Keratinocyte (primary cell): ENCODE measurements around the gene AGPAT3. TPM values are rescaled to one million over a fixed set of nuclear protein-coding genes. Genes with fewer than 3 reads are reported as not detected.

Experiments used
- DNase-seq: peaks from one replicate; pipeline ENCODE4 v3.0.0-alpha.2; 2011; ENCODE audit warnings: low read depth, missing footprints, low spot score
- FAIRE-seq: peaks from 2 replicates; lab custom pipeline; 2011; peaks lifted over from hg19 to GRCh38; lab: Jason Lieb, UNC
- H2AFZ ChIP-seq: 2 replicates; pipeline ENCODE4 v1.6.0; 2012; ENCODE audit warnings: low read length, control low read depth, inconsistent platforms; ENCODE audit not compliant: control insufficient read depth
- H3K27ac ChIP-seq: 2 replicates; pipeline ENCODE4 v1.5.1; 2011; ENCODE audit warnings: low read length; ENCODE audit not compliant: control insufficient read depth, insufficient read depth
- H3K27me3 ChIP-seq: 3 replicates; pipeline ENCODE4 v1.6.0; 2011; ENCODE audit warnings: low read length; ENCODE audit not compliant: control insufficient read depth, insufficient read depth; ENCODE audit errors: extremely low read depth
- H3K36me3 ChIP-seq, 2 experiments: 2 replicates in 1 of 2; 3 replicates in 1 of 2; pipeline ENCODE4 v1.5.1; 2011; ENCODE audit warnings: low read length in 2 of 2, mild to moderate bottlenecking in 1 of 2; ENCODE audit not compliant: control insufficient read depth in 2 of 2, insufficient read depth in 2 of 2; ENCODE audit errors: extremely low read depth in 1 of 2
- H3K4me1 ChIP-seq: 3 replicates; pipeline ENCODE4 v1.5.1; 2011; ENCODE audit warnings: low read length; ENCODE audit not compliant: control insufficient read depth, insufficient read depth; ENCODE audit errors: extremely low read depth
- H3K4me2 ChIP-seq: 3 replicates; pipeline ENCODE4 v1.6.0; 2011; ENCODE audit warnings: low read depth, low read length; ENCODE audit not compliant: control insufficient read depth, insufficient read depth; ENCODE audit errors: extremely low read depth
- H3K4me3 ChIP-seq, 3 experiments: fragments of 200-600 bp in 1 of 3; sonication (generic) in 1 of 3; 2 replicates in 2 of 3; 3 replicates in 1 of 3; pipeline ENCODE4 v1.5.1; 2011 to 2016; ENCODE audit warnings: low read length in 3 of 3, mild to moderate bottlenecking in 3 of 3, control low read depth in 2 of 3, inconsistent platforms in 1 of 3, low read depth in 1 of 3, mixed read lengths in 1 of 3, mixed run types in 1 of 3, moderate library complexity in 1 of 3; ENCODE audit not compliant: control insufficient read depth in 2 of 3, insufficient read depth in 2 of 3; ENCODE audit errors: extremely low read depth in 1 of 3
- H3K79me2 ChIP-seq: 2 replicates; pipeline ENCODE4 v1.6.0; 2012; ENCODE audit warnings: low read length; ENCODE audit not compliant: control insufficient read depth, insufficient read depth
- H3K9ac ChIP-seq: 3 replicates; pipeline ENCODE4 v1.6.0; 2011; ENCODE audit warnings: low read length; ENCODE audit not compliant: control insufficient read depth, insufficient read depth; ENCODE audit errors: extremely low read depth
- H3K9me1 ChIP-seq: 3 replicates; pipeline ENCODE4 v1.6.0; 2011; ENCODE audit warnings: low read length; ENCODE audit not compliant: control insufficient read depth, insufficient read depth; ENCODE audit errors: extremely low read depth
- H3K9me3 ChIP-seq: 2 replicates; pipeline ENCODE4 v1.5.1; 2012; ENCODE audit warnings: low read depth, low read length; ENCODE audit not compliant: control insufficient read depth
- H4K20me1 ChIP-seq: 3 replicates; pipeline ENCODE4 v1.6.0; 2011; ENCODE audit warnings: low read length; ENCODE audit not compliant: control insufficient read depth, insufficient read depth; ENCODE audit errors: extremely low read depth
- EZH2 ChIP-seq: IDR thresholded peaks from one replicate; pipeline ENCODE4 v1.6.1; 2012; ENCODE audit warnings: inconsistent platforms, mild to moderate bottlenecking, low read length, moderate library complexity
- dilution Hi-C: fragments of 300-500 bp; cut with MboI; formaldehyde crosslinking; loops from one replicate; pipeline ENCODE4 v1.7.0; 2020; ENCODE audit warnings: low sequenced_read_pairs; ENCODE audit not compliant: extremely low pct_ligation_motif_present
- polyA plus RNA-seq, 5 experiments: library from polyadenylated mRNA; depleted of rRNA in 3 of 5; stranded (reverse) in 3 of 5; stranded (forward) in 1 of 5; unstranded in 1 of 5; fragments of >200 nt; gene quantifications; 1 replicate in 1 of 5; 2 replicates in 3 of 5; 3 replicates in 1 of 5; pipeline versions ENCODE4 v1.2.1 to v1.2.3, GENCODE V29; 2011 to 2012; ENCODE audit warnings: missing spikeins in 2 of 5, low read depth in 1 of 5, low replicate concordance in 1 of 5
- TF ChIP-seq, protein P1 (sequence below), 3 experiments: IDR thresholded peaks in 1 of 3; conservative IDR thresholded peaks in 1 of 3; optimal IDR thresholded peaks in 1 of 3; 2 replicates in 2 of 3; 3 replicates in 1 of 3; pipeline versions ENCODE3 to v1.5.1; 2011; ENCODE audit warnings: low read length in 3 of 3, mild to moderate bottlenecking in 3 of 3, moderate library complexity in 2 of 3, control low read depth in 1 of 3, inconsistent platforms in 1 of 3; ENCODE audit not compliant: insufficient read depth in 2 of 3; ENCODE audit errors: extremely low read depth in 1 of 3

The AGPAT3 gene
- polyA plus RNA-seq, 1 donor (not counting 4 experiments of a cell fraction or from before 2014, with no cell fraction given) = 21.7 TPM

DNA sequence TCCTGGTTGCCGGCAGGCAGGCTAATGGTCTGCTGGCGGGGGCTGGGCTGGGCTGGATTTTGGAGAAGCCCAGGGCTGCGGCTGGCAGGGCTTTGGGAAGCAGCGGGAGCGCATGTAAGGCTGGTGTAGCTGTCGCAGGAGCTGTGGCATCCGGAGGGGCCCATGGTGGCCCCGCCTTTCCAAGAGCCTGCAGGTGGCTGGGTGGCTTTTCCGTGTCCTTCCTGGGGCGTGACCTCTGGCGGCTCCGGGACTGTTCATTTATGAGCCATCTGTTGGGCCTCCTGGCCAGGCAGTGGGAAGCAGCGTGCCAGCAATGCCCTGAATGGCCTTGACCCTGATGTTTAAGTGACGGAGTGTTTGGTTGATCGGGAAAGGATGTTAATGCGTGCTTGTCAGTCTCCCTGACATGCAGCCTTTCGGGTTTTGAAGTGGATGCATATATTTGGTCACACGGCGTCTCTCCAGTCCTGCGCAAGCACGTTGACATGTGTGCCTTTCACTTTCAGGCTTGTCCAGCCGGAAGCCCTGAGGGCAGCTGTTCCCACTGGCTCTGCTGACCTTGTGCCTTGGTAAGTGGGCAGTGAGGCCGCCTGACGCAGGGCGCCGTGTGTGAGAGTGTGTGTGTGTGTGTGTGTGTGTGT lies 38.5 kb downstream of the AGPAT3 start:
- Histone ChIP-seq H3K36me3 (peaks cover 0 to 18% of the 10 kb centered on the region in 2 experiments), H3K4me3 (no peak overlapping the region), H3K27me3 (no peaks in the 10 kb centered on the region), H3K4me1 (no peaks in the 10 kb centered on the region), H2AFZ (no peak overlapping the region), H3K79me2 (peaks cover 4% of the 10 kb centered on the region), H3K4me2 (no peak overlapping the region), H4K20me1 (no peaks in the 10 kb centered on the region), H3K27ac (no peak overlapping the region), H3K9ac (no peak overlapping the region), H3K9me3 (no peaks in the 10 kb centered on the region), H3K9me1 (peaks cover 3% of the 10 kb centered on the region)
- dilution Hi-C loops = no loop called here
- DNase-seq (no peak), FAIRE-seq (no peak)
- TF ChIP-seq, protein P1, sequence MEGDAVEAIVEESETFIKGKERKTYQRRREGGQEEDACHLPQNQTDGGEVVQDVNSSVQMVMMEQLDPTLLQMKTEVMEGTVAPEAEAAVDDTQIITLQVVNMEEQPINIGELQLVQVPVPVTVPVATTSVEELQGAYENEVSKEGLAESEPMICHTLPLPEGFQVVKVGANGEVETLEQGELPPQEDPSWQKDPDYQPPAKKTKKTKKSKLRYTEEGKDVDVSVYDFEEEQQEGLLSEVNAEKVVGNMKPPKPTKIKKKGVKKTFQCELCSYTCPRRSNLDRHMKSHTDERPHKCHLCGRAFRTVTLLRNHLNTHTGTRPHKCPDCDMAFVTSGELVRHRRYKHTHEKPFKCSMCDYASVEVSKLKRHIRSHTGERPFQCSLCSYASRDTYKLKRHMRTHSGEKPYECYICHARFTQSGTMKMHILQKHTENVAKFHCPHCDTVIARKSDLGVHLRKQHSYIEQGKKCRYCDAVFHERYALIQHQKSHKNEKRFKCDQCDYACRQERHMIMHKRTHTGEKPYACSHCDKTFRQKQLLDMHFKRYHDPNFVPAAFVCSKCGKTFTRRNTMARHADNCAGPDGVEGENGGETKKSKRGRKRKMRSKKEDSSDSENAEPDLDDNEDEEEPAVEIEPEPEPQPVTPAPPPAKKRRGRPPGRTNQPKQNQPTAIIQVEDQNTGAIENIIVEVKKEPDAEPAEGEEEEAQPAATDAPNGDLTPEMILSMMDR (optimal IDR thresholded peaks at IDR 0.05 in 1 of 3, IDR thresholded peaks at IDR 0.05 in 1 of 3, conservative IDR thresholded peaks at IDR 0.05 in 1 of 3; ENCODE audit: extremely low read depth in 1 of 3, insufficient read depth in 2 of 3, low read length in 3 of 3) = no peak
- no peak for TF ChIP-seq EZH2

GRCh38 chr21:43904331-43904781 lies 39.3 kb downstream of the AGPAT3 start:
- H4K20me1 ChIP-seq = no peaks in the 10 kb centered on the region
- DNase-seq (no peak), FAIRE-seq (no peak)
- no peak overlapping the region for H3K4me3 ChIP-seq
- peaks cover 0 to 18% of the 10 kb centered on the region in 2 experiments for H3K36me3 ChIP-seq
- peaks cover 4% of the 10 kb centered on the region for H3K79me2 ChIP-seq
- no peaks in the 10 kb centered on the region for H3K27me3 ChIP-seq
- dilution Hi-C loops = no loop called here
- no peaks in the 10 kb centered on the region for H3K4me1 ChIP-seq
- no peak overlapping the region for H2AFZ ChIP-seq
- H3K9ac ChIP-seq = no peak overlapping the region
- no peak overlapping the region for H3K4me2 ChIP-seq
- no peaks in the 10 kb centered on the region for H3K9me3 ChIP-seq
- H3K9me1 ChIP-seq = peaks cover 3% of the 10 kb centered on the region
- TF ChIP-seq, protein P1 (optimal IDR thresholded peaks at IDR 0.05 in 1 of 3, IDR thresholded peaks at IDR 0.05 in 1 of 3, conservative IDR thresholded peaks at IDR 0.05 in 1 of 3; ENCODE audit: extremely low read depth in 1 of 3, insufficient read depth in 2 of 3, low read length in 3 of 3) = no peak
- TF ChIP-seq EZH2 = no peak
- no peak overlapping the region for H3K27ac ChIP-seq
